WTC11 (cell line): ENCODE data around the gene CARHSP1.

Experiments used
- CREM ChIP-seq: sonication (generic); formaldehyde crosslinking; IDR thresholded peaks from 2 replicates; pipeline ENCODE4 v1.8.1; 2022; ENCODE audit warnings: mild to moderate bottlenecking, missing genetic modification reagents, moderate library complexity
- FOXP4 ChIP-seq: sonication (generic); formaldehyde crosslinking; IDR thresholded peaks from 2 replicates; pipeline ENCODE4 v1.8.0; 2022; ENCODE audit warnings: mild to moderate bottlenecking, missing genetic modification reagents
- NFYB ChIP-seq: sonication (generic); formaldehyde crosslinking; conservative IDR thresholded peaks from 2 replicates; pipeline ENCODE4 v1.8.0; 2022; ENCODE audit warnings: low read depth, missing genetic modification reagents
- NR1H2 ChIP-seq: sonication (generic); formaldehyde crosslinking; IDR thresholded peaks from 2 replicates; pipeline ENCODE4 v1.9.0; 2021; ENCODE audit warnings: mild to moderate bottlenecking, moderate library complexity, missing genetic modification reagents
- NR2C2 ChIP-seq: sonication (generic); formaldehyde crosslinking; IDR thresholded peaks from 2 replicates; pipeline ENCODE4 v1.8.0; 2022; ENCODE audit warnings: mild to moderate bottlenecking, missing genetic modification reagents
- RELA ChIP-seq: sonication (generic); formaldehyde crosslinking; IDR thresholded peaks from 2 replicates; pipeline ENCODE4 v1.8.1; 2022; ENCODE audit warnings: missing genetic modification reagents, mild to moderate bottlenecking, borderline replicate concordance
- SP1 ChIP-seq: sonication (generic); formaldehyde crosslinking; conservative IDR thresholded peaks from 2 replicates; pipeline ENCODE4 v1.8.1; 2022; ENCODE audit warnings: missing genetic modification reagents
- TF ChIP-seq, protein P1 (sequence below): fragments of 200-600 bp; IDR thresholded peaks from 2 replicates; pipeline ENCODE4 v1.8.0; 2022; ENCODE audit warnings: antibody characterized with exemption

GRCh38 chr16:8882041-8882617, 13.3 kb upstream of the CARHSP1 start, which contains the start of gene LITAFD:
- TF ChIP-seq NR1H2 (CRISPR knock-in tag), result no peak
- TF ChIP-seq SP1 (CRISPR knock-in tag), result no peak
- TF ChIP-seq, protein P1, sequence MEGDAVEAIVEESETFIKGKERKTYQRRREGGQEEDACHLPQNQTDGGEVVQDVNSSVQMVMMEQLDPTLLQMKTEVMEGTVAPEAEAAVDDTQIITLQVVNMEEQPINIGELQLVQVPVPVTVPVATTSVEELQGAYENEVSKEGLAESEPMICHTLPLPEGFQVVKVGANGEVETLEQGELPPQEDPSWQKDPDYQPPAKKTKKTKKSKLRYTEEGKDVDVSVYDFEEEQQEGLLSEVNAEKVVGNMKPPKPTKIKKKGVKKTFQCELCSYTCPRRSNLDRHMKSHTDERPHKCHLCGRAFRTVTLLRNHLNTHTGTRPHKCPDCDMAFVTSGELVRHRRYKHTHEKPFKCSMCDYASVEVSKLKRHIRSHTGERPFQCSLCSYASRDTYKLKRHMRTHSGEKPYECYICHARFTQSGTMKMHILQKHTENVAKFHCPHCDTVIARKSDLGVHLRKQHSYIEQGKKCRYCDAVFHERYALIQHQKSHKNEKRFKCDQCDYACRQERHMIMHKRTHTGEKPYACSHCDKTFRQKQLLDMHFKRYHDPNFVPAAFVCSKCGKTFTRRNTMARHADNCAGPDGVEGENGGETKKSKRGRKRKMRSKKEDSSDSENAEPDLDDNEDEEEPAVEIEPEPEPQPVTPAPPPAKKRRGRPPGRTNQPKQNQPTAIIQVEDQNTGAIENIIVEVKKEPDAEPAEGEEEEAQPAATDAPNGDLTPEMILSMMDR, result no peak
- TF ChIP-seq RELA (CRISPR knock-in tag), result no peak
- no peak for TF ChIP-seq CREM (CRISPR knock-in tag)
- no peak for TF ChIP-seq NR2C2 (CRISPR knock-in tag)
- TF ChIP-seq FOXP4, result no peak
- TF ChIP-seq NFYB (CRISPR knock-in tag), result no peak
